ENCODE results near the gene HM13.
"Not testable (repeated sequence)": the region's sequence is repeated elsewhere in the genome, so short reads cannot be mapped to it uniquely, and the experiment has no call there.

Gene HM13

GRCh38 chr20:31572042-31572700 lies 57.9 kb downstream of the HM13 start:
- DNase-seq (ENCODE audit: low read depth in 2 of 2), result no peak
- H3K4me3 ChIP-seq (replicated peaks in 1 of 2; ENCODE audit: low read depth in 2 of 2, low read length in 2 of 2), result peak overlapping the region in 1 of 2 donors; percentile 38
- TF ChIP-seq, protein P1, sequence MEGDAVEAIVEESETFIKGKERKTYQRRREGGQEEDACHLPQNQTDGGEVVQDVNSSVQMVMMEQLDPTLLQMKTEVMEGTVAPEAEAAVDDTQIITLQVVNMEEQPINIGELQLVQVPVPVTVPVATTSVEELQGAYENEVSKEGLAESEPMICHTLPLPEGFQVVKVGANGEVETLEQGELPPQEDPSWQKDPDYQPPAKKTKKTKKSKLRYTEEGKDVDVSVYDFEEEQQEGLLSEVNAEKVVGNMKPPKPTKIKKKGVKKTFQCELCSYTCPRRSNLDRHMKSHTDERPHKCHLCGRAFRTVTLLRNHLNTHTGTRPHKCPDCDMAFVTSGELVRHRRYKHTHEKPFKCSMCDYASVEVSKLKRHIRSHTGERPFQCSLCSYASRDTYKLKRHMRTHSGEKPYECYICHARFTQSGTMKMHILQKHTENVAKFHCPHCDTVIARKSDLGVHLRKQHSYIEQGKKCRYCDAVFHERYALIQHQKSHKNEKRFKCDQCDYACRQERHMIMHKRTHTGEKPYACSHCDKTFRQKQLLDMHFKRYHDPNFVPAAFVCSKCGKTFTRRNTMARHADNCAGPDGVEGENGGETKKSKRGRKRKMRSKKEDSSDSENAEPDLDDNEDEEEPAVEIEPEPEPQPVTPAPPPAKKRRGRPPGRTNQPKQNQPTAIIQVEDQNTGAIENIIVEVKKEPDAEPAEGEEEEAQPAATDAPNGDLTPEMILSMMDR (IDR thresholded peaks at IDR 0.05; ENCODE audit: low read depth, low read length), result no peak

- peak; percentile 99 for DNase-seq (ENCODE audit: low read depth in 2 of 2)
- H3K4me3 ChIP-seq (replicated peaks in 1 of 2; ENCODE audit: low read depth in 2 of 2, low read length in 2 of 2), result peak overlapping the region; percentile 48 to 54
- TF ChIP-seq, protein P1 (IDR thresholded peaks at IDR 0.05; ENCODE audit: low read depth, low read length), result no peak
These were observed 58.7 kb downstream of the HM13 start for GRCh38 chr20:31572701-31573554.

DNA sequence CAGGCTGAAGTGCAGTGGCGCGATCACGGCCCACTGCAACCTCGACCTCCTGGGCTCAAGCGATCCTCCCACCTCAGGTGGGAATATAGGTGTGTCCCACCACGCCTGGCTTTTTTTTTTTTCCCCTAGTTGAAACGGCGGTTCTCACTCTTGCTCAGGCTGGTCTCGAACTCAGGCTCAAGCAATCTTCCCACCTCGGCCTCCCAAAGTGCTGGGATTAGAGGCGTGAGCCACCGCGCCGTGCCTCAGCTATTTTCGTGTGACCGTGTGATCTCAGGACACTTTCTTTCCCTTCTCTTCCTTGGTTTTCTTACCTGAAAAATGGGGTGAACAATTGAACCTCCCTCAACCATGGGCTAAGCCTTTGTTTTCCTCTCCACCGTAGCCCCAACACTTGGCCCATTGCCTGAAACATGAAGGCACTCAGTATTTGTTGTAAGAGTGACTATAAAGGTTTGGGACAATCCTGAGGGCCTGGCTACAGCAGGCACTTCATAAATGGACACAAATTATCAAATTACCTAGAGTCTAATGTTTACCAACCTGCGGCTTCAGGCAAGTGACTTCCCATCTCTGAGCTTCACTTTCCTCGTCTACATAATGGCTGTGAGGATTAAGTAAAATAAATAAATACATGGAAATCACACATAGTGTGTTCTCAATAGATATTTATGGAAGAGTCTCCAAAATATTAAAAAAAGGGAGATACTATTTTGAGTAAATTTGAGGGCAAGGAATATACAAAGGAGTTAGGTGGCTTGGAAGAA lies 59.5 kb downstream of the HM13 start:
- H3K4me3 ChIP-seq (replicated peaks in 1 of 2; ENCODE audit: low read depth in 2 of 2, low read length in 2 of 2), result peak overlapping the region; percentile 48 to 54
- DNase-seq (ENCODE audit: low read depth in 2 of 2), result no peak
- TF ChIP-seq, protein P1 (IDR thresholded peaks at IDR 0.05; ENCODE audit: low read depth, low read length), result no peak

DNA sequence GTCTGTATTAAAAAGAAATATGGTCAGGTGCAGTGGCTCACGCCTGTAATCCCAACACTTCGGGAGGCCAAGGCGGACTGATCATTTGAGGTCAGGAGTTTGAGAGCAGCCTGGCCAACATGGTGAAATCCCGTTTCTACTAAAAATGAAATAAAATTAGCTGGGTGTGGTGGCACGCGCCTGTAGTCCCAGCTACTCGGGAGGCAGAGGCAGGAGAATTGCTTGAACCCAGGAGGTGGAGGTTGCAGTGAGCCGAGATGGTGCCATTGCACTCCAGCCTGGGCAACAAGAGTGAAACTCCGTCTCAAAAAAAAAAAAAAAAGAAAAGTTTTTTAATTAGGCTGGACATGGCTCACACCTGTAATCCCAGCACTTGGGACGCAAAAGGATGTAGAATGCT lies 60.7 kb downstream of the HM13 start:
- not testable (repeated sequence) for H3K4me3 ChIP-seq (replicated peaks in 1 of 2; ENCODE audit: low read depth in 2 of 2, low read length in 2 of 2); DNase-seq (ENCODE audit: low read depth in 2 of 2)

GRCh38 chr20:31576751-31577150 lies 62.5 kb downstream of the HM13 start:
- TF ChIP-seq, protein P1 (IDR thresholded peaks at IDR 0.05; ENCODE audit: low read depth, low read length), result no peak
- no peak overlapping the region for H3K4me3 ChIP-seq (replicated peaks in 1 of 2; ENCODE audit: low read depth in 2 of 2, low read length in 2 of 2)
- no peak for DNase-seq (ENCODE audit: low read depth in 2 of 2)

- TF ChIP-seq, protein P1 (IDR thresholded peaks at IDR 0.05; ENCODE audit: low read depth, low read length), result no peak
- DNase-seq (ENCODE audit: low read depth in 2 of 2), result no peak
- H3K4me3 ChIP-seq (replicated peaks in 1 of 2; ENCODE audit: low read depth in 2 of 2, low read length in 2 of 2), result no peak overlapping the region
These were observed 63.0 kb downstream of the HM13 start for GRCh38 chr20:31577194-31577593.

Measured in cardiac fibroblast (primary cell).